Activated T-helper 9 cell treated with anti-CD3 and anti-CD28 coated beads, Interleukin-2, amount 50 U/mL, for 16 hours (primary cell): ENCODE measurements around the gene DHRSX.
"Not testable (repeated sequence)": the region's sequence is repeated elsewhere in the genome, so short reads cannot be mapped to it uniquely, and the experiment has no call there.

Source experiments
- DNase-seq: peaks from one replicate; pipeline ENCODE4 v3.0.0-alpha.2; 2020; ENCODE audit warnings: low read depth

The DHRSX gene

GRCh38 chrX:2474280-2474962 lies 26.4 kb downstream of the DHRSX start:
- no peak for DNase-seq

DNA sequence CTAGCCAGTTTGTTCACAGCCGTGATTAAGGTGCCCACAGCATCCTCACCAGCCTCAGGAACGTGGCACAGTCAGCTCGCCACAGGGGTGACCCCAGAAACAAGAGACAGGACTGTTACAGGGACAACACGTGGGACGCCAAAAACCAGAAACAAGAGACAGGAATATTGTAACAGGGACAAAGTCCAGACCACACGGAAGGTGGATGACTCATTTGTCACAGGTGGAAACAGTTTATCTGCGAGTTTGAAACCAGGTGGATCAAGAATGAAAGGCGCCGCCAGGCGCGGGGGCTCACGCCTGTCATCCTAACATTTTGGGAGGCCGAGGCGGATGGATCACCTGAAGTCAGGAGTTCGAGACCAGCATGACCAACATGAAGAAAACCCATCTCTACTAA lies 27.7 kb downstream of the DHRSX start:
- DNase-seq, result not testable (repeated sequence)

DNA sequence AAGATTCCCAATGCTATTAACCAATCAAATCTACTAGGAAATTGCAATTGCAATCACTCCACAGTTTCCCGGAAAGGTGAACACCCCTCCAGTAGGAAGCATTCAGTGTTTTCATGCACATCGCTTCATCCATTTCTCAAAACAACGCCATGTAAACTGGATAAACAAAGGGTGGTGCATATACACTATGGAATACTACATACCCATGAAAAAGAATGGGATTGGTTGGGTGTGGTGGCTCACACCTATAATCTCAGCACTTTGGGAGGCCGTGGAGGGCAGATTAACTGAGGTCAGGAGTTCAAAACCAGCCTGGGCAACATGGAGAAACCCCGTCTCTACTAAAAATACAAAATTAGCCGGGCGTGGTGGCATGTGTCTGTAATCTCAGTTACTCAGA lies 29.1 kb downstream of the DHRSX start:
- no peak for DNase-seq

- DNase-seq, result not testable (repeated sequence)
These were observed 29.6 kb downstream of the DHRSX start for GRCh38 chrX:2471126-2471525.

DNA sequence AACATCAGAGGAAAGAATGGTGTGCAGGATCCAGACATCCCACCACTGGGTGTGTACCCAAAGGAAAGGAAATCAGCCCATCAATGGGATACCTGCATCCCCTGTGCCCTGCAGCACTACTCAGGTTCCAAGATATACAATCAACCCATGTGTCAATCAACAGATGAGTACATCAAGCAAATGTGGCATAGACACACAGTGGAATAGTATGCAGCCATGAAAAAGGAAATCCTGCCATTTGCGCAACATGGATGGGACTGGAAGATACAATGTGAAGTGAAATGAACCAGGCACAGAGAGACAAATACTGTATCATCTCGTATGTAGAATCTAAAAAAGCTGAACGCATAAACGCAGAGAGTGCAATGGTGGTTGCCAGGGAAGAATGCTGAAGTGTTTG lies 30.9 kb downstream of the DHRSX start:
- DNase-seq, result not testable (repeated sequence)

- no peak for DNase-seq
These were observed 31.5 kb downstream of the DHRSX start for GRCh38 chrX:2469196-2469685.

DNA sequence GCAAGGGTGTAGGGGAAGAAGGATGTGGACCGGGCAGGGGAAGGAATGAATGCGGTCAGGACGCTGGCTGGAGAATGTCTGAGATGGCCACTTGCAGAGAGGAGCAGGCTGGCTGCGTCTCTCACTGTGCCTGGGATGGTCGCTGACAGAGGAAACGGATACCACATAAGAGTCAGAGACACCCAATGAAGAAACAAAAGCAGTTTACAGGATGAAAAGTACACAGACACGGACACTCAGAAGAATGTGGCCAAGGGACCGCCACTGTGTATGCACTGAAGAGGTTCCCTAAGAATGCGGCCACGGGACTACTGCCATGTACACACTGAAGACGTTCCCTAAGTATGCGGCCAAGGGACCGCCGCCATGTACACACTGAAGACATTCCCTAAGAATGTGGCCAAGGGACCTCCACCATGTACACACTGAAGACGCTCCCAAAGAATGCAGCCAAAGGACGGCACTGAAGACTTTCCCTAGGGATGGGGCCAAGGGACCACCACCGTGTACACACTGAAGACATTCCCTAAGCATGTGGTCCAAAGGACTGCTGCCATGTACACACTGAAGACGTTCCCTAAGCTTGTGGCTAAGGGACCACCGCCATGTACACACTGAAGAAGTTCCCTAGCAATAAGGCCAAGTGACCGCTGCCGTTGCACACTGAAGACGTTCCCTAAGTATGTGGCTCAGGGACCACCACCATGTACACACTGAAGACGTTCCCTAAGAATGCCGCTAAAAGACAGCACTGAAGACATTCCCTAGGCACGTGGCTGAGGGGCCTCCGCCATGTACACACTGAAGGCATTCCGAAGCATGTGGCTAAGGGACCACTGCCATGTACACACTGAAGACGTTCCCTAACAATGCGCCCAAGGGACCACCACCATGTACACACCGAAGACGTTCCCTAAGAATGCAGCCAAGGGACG lies 32.2 kb downstream of the DHRSX start:
- no peak for DNase-seq

GRCh38 chrX:2466876-2467656 lies 33.7 kb downstream of the DHRSX start:
- DNase-seq, result no peak

- DNase-seq, result no peak
These were observed 36.1 kb downstream of the DHRSX start for GRCh38 chrX:2464677-2465166.

GRCh38 chrX:2463973-2464676 lies 36.7 kb downstream of the DHRSX start:
- no peak for DNase-seq

GRCh38 chrX:2463481-2463880 lies 37.3 kb downstream of the DHRSX start:
- DNase-seq, result not testable (repeated sequence)

DNA sequence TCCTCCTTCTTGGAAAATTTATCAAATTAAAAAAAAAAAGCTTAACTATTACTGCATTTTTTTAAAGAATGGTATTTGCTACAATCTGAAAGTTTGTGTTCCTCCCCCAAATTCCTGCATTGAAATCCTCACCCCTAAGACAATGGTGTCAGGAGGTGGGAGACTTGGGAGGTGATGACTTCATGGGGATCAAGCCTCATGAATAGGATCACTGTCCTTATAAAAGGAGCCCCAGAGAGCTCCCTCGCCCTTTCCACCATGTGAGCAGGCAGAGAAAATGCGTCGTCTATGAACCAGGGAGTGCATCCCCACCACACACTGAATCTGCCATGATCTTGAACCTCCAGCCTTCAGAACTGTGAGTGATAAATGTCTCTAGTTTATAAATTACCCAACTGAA lies 38.0 kb downstream of the DHRSX start:
- DNase-seq, result no peak

DNA sequence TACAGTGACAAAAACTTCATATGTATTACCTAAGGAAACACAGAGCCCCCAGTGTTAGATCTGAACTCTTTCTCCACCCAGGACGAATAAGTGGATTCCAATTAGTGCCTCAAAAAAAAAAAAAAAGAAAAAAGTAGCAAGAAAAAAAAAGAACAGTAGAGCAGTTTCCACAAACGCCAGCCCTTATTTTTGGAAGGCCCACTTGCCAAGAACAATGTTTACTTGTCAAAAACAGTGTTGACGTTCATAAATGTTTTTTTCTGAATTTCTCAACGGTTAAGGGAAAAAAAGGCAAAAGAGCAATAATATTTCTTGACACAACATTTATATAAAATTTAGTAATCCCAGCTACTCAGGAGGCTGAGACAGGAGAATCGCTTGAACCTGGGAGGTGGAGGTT lies 38.7 kb downstream of the DHRSX start:
- DNase-seq, result no peak

DNA sequence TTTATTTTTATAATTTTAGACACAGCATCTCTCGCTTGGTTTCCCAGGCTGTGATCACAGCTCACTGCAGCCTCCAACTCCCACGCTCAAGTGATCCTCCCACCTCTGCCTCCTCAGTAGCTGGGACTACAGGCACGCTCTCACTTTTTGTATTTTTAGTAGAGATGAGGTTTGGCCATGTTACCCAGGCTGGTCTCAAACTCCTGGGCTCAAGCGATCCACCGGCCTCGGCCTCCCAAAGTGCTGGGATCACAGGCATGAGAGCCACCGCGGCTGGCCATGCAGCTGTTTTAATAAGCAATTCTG lies 39.1 kb downstream of the DHRSX start:
- DNase-seq, result no peak

DNA sequence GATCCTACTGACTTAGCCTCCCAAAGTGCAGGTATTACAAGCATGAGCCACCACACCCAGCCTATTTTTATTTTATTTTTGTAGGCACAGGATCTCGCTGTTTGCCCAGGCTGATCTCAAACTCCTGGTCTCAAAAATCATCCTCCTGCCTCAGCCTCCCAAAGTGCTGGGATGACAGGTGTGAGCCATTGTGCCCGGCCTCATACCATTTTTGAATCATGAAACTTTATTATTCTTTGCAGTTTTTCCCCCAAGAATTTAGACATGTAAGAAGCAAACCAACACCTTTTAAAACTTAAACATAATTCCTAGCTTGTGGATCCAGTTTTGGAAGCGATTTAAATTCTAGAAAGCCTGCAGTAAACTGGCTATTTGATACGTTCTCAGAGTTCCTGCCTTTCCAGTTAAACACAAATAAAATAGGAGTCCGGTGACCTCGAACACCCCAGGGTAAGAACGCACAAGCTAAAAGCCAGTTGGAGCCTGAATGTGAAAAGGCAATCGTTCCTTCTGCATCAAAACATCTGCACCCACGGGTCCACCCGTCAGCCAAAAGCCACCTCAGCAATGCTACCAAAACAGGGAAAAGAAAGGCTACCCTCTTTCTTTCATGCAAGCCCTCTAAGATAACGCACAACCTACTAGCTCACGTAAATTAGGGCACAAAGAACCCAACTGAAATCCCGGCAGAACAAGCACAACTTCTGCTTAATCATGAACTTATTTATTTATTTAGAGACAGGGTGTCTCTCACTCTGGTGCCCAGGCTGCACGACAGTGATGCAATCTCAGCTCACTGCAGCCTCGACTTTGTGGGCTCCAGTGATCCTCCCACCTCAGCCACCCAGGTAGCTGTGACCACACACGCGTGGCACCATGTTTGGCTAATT lies 39.7 kb downstream of the DHRSX start:
- not testable (repeated sequence) for DNase-seq

GRCh38 chrX:2460048-2460447 lies 40.7 kb downstream of the DHRSX start:
- not testable (repeated sequence) for DNase-seq

DNA sequence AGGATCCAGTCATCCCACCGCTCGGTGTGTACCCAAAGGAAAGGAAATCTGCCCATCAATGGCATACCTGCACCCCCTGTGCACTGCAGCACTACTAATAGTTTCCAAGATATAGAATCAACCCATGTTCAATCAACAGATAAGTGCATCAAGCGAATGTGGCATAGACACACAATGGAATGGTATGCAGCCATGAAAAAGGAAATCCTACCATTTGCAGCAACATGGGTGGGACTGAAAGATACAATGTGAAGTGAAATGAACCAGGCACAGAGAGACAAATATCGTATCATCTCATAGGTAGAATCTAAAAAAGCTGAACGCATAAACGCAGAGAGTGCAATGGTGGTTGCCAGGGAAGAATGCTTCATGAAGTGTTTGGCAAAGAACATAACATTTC lies 42.5 kb downstream of the DHRSX start:
- no peak for DNase-seq

DNA sequence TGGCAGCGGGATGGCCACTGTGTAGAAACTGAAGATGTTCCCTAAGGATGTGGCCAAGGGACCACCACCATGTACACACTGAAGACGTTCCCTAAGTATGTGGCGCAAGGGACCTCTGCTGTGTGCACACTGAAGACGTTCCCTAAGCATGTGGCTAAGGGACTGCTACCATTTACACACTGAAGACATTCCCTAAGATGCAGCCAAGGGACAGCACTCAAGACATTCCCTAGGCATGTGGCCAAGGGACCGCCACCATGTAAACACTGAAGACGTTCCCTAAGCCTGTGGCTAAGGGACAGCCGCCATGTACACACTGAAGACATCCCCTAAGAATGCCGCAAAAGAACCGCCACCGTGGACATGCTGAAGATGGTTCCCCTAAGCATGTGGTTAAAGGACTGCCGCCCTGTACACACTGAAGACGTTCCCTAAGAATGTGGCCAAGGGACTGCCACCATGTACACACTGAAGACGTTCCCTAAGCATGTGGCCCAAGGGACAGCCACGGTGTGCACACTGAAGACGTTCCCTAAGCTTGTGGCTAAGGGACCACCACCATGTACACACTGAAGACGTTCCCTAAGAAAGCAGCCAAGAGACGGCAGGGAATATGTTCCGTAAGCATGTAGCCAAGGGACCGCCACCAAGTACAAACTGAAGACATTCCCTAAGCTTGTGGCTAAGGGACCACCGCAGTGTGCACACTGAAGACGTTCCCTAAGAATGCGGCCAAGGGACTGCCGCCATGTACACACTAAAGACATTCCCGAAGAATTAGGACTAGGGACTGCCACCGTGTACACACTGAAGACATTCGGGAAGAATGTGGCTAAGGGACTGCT lies 43.3 kb downstream of the DHRSX start:
- no peak for DNase-seq

GRCh38 chrX:2456091-2456490 lies 44.7 kb downstream of the DHRSX start:
- not testable (repeated sequence) for DNase-seq

GRCh38 chrX:2454620-2455019 lies 46.2 kb downstream of the DHRSX start:
- DNase-seq, result not testable (repeated sequence)
